H1 (cell line): ENCODE data around the gene MRPL33. TPM values are rescaled to one million over a fixed set of nuclear protein-coding genes. Genes with fewer than 3 reads are reported as not detected.

Experiments used
- CTCF ChIA-PET: fragments of 300-600 bp; sonication (Branson Sonifier 250); formaldehyde crosslinking; loops from one replicate; lab custom pipeline; 2021; ENCODE audit not compliant: partially characterized antibody; lab: Charles Lee
- POLR2A ChIA-PET: fragments of 300-600 bp; sonication (Branson Sonifier 250); formaldehyde crosslinking; loops from one replicate; lab custom pipeline; 2021; ENCODE audit warnings: inconsistent platforms; ENCODE audit not compliant: partially characterized antibody; lab: Charles Lee
- DNase-seq, 2 experiments: peaks; one replicate each; pipeline versions ENCODE4 v3.0.0 to v3.0.0-alpha.2; 2010 to 2022; ENCODE audit warnings: low spot score in 2 of 2, low read depth in 1 of 2, mixed read lengths in 1 of 2
- FAIRE-seq: peaks from 2 replicates; lab custom pipeline; 2011; peaks lifted over from hg19 to GRCh38; lab: Jason Lieb, UNC
- H2AFZ ChIP-seq: 2 replicates; pipeline ENCODE4 v1.8.1; 2012; ENCODE audit warnings: low read length, inconsistent platforms
- H2AK5ac ChIP-seq: 2 replicates; pipeline ENCODE4 v1.6.1; 2013; ENCODE audit warnings: low read depth, low read length
- H2BK120ac ChIP-seq: replicated peaks from 2 replicates; pipeline ENCODE3; 2013; ENCODE audit warnings: low read depth, low read length, inconsistent platforms
- H2BK12ac ChIP-seq: 2 replicates; pipeline ENCODE4 v1.6.1; 2013; ENCODE audit warnings: low read depth, low read length
- H2BK15ac ChIP-seq: 2 replicates; pipeline ENCODE4 v1.6.1; 2013; ENCODE audit warnings: low read length
- H2BK20ac ChIP-seq: 2 replicates; pipeline ENCODE4 v1.6.1; 2013; ENCODE audit warnings: low read length
- H2BK5ac ChIP-seq: 2 replicates; pipeline ENCODE4 v1.6.1; 2013; ENCODE audit warnings: low read depth, low read length
- H3K14ac ChIP-seq: 2 replicates; pipeline ENCODE4 v1.6.1; 2013; ENCODE audit warnings: inconsistent platforms; ENCODE audit not compliant: insufficient read length
- H3K18ac ChIP-seq: 2 replicates; pipeline ENCODE4 v1.6.1; 2013; ENCODE audit warnings: low read length; ENCODE audit errors: extremely low read depth
- H3K23ac ChIP-seq: 2 replicates; pipeline ENCODE4 v1.6.1; 2013; ENCODE audit warnings: inconsistent platforms; ENCODE audit not compliant: insufficient read length
- H3K23me2 ChIP-seq: 2 replicates; pipeline ENCODE4 v1.6.1; 2013; ENCODE audit warnings: low read depth, low read length
- H3K27ac ChIP-seq: 2 replicates; pipeline ENCODE4 v1.6.1; 2011; ENCODE audit warnings: low read depth, low read length, inconsistent platforms
- H3K27me3 ChIP-seq, 4 experiments: replicated peaks in 1 of 4; 1 replicate in 1 of 4; 2 replicates in 3 of 4; pipeline versions ENCODE4 v1.6.1 to v1.8.1; 2011 to 2013; ENCODE audit warnings: low read length in 3 of 4, mild to moderate bottlenecking in 3 of 4, inconsistent platforms in 2 of 4, mixed read lengths in 2 of 4, moderate library complexity in 1 of 4; ENCODE audit not compliant: control insufficient read depth in 3 of 4, insufficient read depth in 3 of 4; ENCODE audit errors: extremely low read depth in 1 of 4
- H3K36me3 ChIP-seq, 4 experiments: 2 replicates each; pipeline versions ENCODE4 v1.6.1 to v1.8.1; 2011 to 2013; ENCODE audit warnings: mild to moderate bottlenecking in 4 of 4, low read length in 3 of 4, moderate library complexity in 2 of 4, control low read depth in 1 of 4, inconsistent platforms in 1 of 4; ENCODE audit not compliant: insufficient read depth in 4 of 4, control insufficient read depth in 2 of 4
- H3K4ac ChIP-seq: replicated peaks from 2 replicates; pipeline ENCODE3; 2013; ENCODE audit warnings: low read length, low read depth, mixed read lengths, inconsistent platforms; ENCODE audit not compliant: insufficient read length
- H3K4me1 ChIP-seq, 4 experiments: replicated peaks in 1 of 4; 1 replicate in 1 of 4; 2 replicates in 3 of 4; pipeline versions ENCODE4 v1.6.1 to v1.8.1; 2011 to 2013; ENCODE audit warnings: low read length in 3 of 4, inconsistent platforms in 2 of 4, mixed read lengths in 1 of 4; ENCODE audit not compliant: insufficient read depth in 4 of 4, control insufficient read depth in 3 of 4
- H3K4me2 ChIP-seq, 2 experiments: 2 replicates each; pipeline versions ENCODE4 v1.6.1 to v1.8.1; 2011 to 2013; ENCODE audit warnings: low read depth in 2 of 2, low read length in 2 of 2, control low read depth in 1 of 2, inconsistent platforms in 1 of 2, mild to moderate bottlenecking in 1 of 2; ENCODE audit not compliant: insufficient read depth in 1 of 2
- H3K4me3 ChIP-seq, 4 experiments: fragments of 200-600, 300-600 bp in 1 of 4; sonication (generic), shearing (Covaris generic), sonication (Bioruptor Twin) in 1 of 4; 2 replicates each; pipeline versions ENCODE4 v1.5.1 to v1.8.1; 2011 to 2016; ENCODE audit warnings: low read length in 4 of 4, low read depth in 3 of 4, control low read depth in 2 of 4, inconsistent platforms in 2 of 4, mild to moderate bottlenecking in 2 of 4, mixed read lengths in 1 of 4, moderate library complexity in 1 of 4; ENCODE audit not compliant: insufficient read depth in 2 of 4; ENCODE audit errors: extremely low read depth in 1 of 4
- H3K56ac ChIP-seq: replicated peaks from 2 replicates; pipeline ENCODE3; 2013; ENCODE audit warnings: low read depth, mild to moderate bottlenecking, mixed read lengths, low read length, inconsistent platforms; ENCODE audit not compliant: insufficient read length
- H3K79me1 ChIP-seq: 2 replicates; pipeline ENCODE4 v1.6.1; 2013; ENCODE audit warnings: low read depth, low read length, control low read depth
- H3K79me2 ChIP-seq, 2 experiments: 2 replicates each; pipeline versions ENCODE4 v1.6.1 to v1.8.1; 2012 to 2013; ENCODE audit warnings: low read length in 2 of 2, mild to moderate bottlenecking in 2 of 2, inconsistent platforms in 1 of 2; ENCODE audit not compliant: insufficient read depth in 2 of 2, control insufficient read depth in 1 of 2
- H3K9ac ChIP-seq, 4 experiments: replicated peaks in 1 of 4; 1 replicate in 1 of 4; 2 replicates in 3 of 4; pipeline versions ENCODE4 v1.6.1 to v1.8.1; 2011 to 2013; ENCODE audit warnings: low read depth in 3 of 4, low read length in 3 of 4, control low read depth in 2 of 4, mild to moderate bottlenecking in 2 of 4, moderate library complexity in 2 of 4, inconsistent platforms in 1 of 4; ENCODE audit errors: extremely low read depth in 1 of 4
- H3K9me3 ChIP-seq, 2 experiments: 2 replicates each; pipeline versions ENCODE4 v1.6.1 to v1.8.1; 2012 to 2013; ENCODE audit warnings: mild to moderate bottlenecking in 2 of 2, moderate library complexity in 2 of 2, control low read depth in 1 of 2, inconsistent platforms in 1 of 2, low read depth in 1 of 2, low read length in 1 of 2, mixed read lengths in 1 of 2; ENCODE audit not compliant: insufficient read depth in 2 of 2
- H4K20me1 ChIP-seq, 2 experiments: replicated peaks in 1 of 2; 2 replicates each; pipeline versions ENCODE3 to v1.8.1; 2011 to 2013; ENCODE audit warnings: inconsistent platforms in 2 of 2, low read length in 2 of 2, mild to moderate bottlenecking in 1 of 2; ENCODE audit not compliant: insufficient read depth in 2 of 2, control insufficient read depth in 1 of 2
- H4K5ac ChIP-seq: 2 replicates; pipeline ENCODE4 v1.6.1; 2013; ENCODE audit warnings: low read length, low read depth, mixed read lengths, inconsistent platforms; ENCODE audit not compliant: insufficient read length
- H4K8ac ChIP-seq: 2 replicates; pipeline ENCODE4 v1.8.0; 2013; ENCODE audit warnings: mild to moderate bottlenecking, moderate library complexity, low read length, inconsistent platforms; ENCODE audit not compliant: insufficient read depth; ENCODE audit errors: extremely low read depth
- H4K91ac ChIP-seq: replicated peaks from 2 replicates; pipeline ENCODE3; 2013; ENCODE audit warnings: low read length, mixed read lengths, inconsistent platforms; ENCODE audit not compliant: insufficient read length
- KDM1A ChIP-seq: fragments of 200-600, 300-600 bp; sonication (generic); IDR thresholded peaks from 2 replicates; pipeline ENCODE4 v1.7.1; 2016; ENCODE audit warnings: mild to moderate bottlenecking, low read length, borderline replicate concordance
- TAF1 ChIP-seq: IDR thresholded peaks from 2 replicates; pipeline ENCODE4 v1.6.1; 2011; ENCODE audit warnings: mild to moderate bottlenecking, low read depth, low read length
- YY1 ChIP-seq: IDR thresholded peaks from 2 replicates; pipeline ENCODE4 v1.6.1; 2011; ENCODE audit warnings: low read depth, mild to moderate bottlenecking, low read length
- WGBS, 2 experiments: shearing (Covaris generic) in 1 of 2; methylation state at CpG; one replicate each; pipeline versions ENCODE4 v1.1.6 to v1.1.7; 2013 to 2015; ENCODE audit warnings: low lambda C conversion rate in 2 of 2, mixed read lengths in 2 of 2, inconsistent platforms in 1 of 2, low coverage in 1 of 2, missing lambda C conversion rate in 1 of 2; ENCODE audit not compliant: insufficient replicate concordance in 2 of 2, insufficient coverage in 1 of 2, insufficient read length in 1 of 2; ENCODE audit errors: extremely low coverage in 1 of 2, missing lambda C conversion rate in 1 of 2; 5-methylcytosine and 5-hydroxymethylcytosine counted together
- polyA plus RNA-seq, 7 experiments: library from polyadenylated mRNA; depleted of rRNA in 3 of 7; stranded (reverse) in 5 of 7; unstranded in 2 of 7; fragments of >200 nt in 5 of 7; fragments of 200-250 nt in 2 of 7; gene quantifications; 1 replicate in 5 of 7; 2 replicates in 1 of 7; 4 replicates in 1 of 7; pipeline versions ENCODE4 v1.2.1 to v1.2.3, GENCODE V29; 2011 to 2013; ENCODE audit warnings: missing spikeins in 2 of 7, mixed read lengths in 2 of 7
- total RNA-seq: library from RNA; stranded (reverse); fragmentation: NEBNext Ultra II Directional; extraction: Animal tissue kit (Norgen Biotek cat#: 25700); gene quantifications from 2 replicates; pipeline ENCODE4 v1.2.1, GENCODE V29; 2021

MRPL33 gene
- total and polyA plus RNA-seq, 2 of the 8 experiments (the other 6 are each of a cell fraction or from before 2014, with no cell fraction given): 24.3 to 62.9 TPM

- ChIA-PET POLR2A (interaction anchor here (0.7 to 5.2 kb wide), 10 partner anchors 8 to 657 kb away, joined by 3 to 63 read pairs (median 4); partner anchors contain the start of genes FOSL2 and MRPL33), CTCF (interaction anchor here (0.6 to 2.0 kb wide), 6 partner anchors 13 to 660 kb away, joined by 3 to 12 read pairs (median 4); no protein-coding TSS in a partner anchor)
- Histone ChIP-seq H3K9me3 (peaks cover 0 to 4% of the 10 kb centered on the region in 2 experiments; a peak in 1 of 4 replicates), H4K5ac (peak overlapping the region; percentile 58), H3K18ac (peak overlapping the region; percentile 76; the same call in 1 of the 2 replicates), H2BK15ac (peak overlapping the region; percentile 84; the same call in 1 of the 2 replicates), H3K27me3 (no peaks in the 10 kb centered on the region; a peak in 1 of 7 replicates), H3K79me1 (no peaks in the 10 kb centered on the region), H3K14ac (peak overlapping the region; percentile 6), H3K36me3 (no peaks in the 10 kb centered on the region), H3K4me3 (peak overlapping the region in 2 of 4 experiments; percentile 58 to 65; a peak in 4 of 8 replicates), H2BK120ac (peak overlapping the region; percentile 82), H2AK5ac (no peak overlapping the region), H2BK12ac (peak overlapping the region; percentile 35; the same call in 1 of the 2 replicates), H3K4ac (peak overlapping the region; percentile 30), H4K20me1 (no peaks in the 10 kb centered on the region), H3K4me2 (peak overlapping the region; percentile 72 to 91), H4K8ac (peak overlapping the region; percentile 90), H3K79me2 (no peaks in the 10 kb centered on the region), H2AFZ (peak overlapping the region; percentile 54; the same call in 1 of the 2 replicates), H3K27ac (peak overlapping the region; percentile 54; the same call in 1 of the 2 replicates), H3K56ac (no peak overlapping the region), H3K9ac (peak overlapping the region in 2 of 4 experiments; percentile 31 to 41; a peak in 3 of 7 replicates), H3K23ac (no peak overlapping the region), H3K23me2 (peaks cover 8% of the 10 kb centered on the region; the same call in 1 of the 2 replicates), H2BK5ac (no peak overlapping the region), H4K91ac (peak overlapping the region; percentile 88), H3K4me1 (peaks cover 5 to 12% (median 7%) of the 10 kb centered on the region in 4 experiments), H2BK20ac (peak overlapping the region; percentile 73; the same call in 1 of the 2 replicates)
- FAIRE-seq: no peak
- DNase-seq: no peak
- WGBS, 2 experiments: 81% methylated on average over 10 of the region's 10 CpGs; no CpG with 5 or more reads in 1 of the 2 experiments
- no peak for TF ChIP-seq KDM1A
- no peak for TF ChIP-seq TAF1
- no peak for TF ChIP-seq YY1
Measured at GRCh38 chr2:27736031-27736889, 35.3 kb upstream of the MRPL33 start.
